Esophagus squamous epithelium (tissue), 5 donors: ENCODE measurements around the gene PTPRD. TPM values are rescaled to one million over a fixed set of nuclear protein-coding genes. Genes with fewer than 3 reads are reported as not detected.

Source experiments
- DNase-seq: peaks from one replicate; lab custom pipeline; 2025; lab: John Stamatoyannopoulos, UW
- H3K27ac ChIP-seq, 4 donors: fragments of 200-600 bp; sonication (generic); one replicate each; pipeline ENCODE4 v1.5.1; 2016 to 2019; ENCODE audit warnings: mild to moderate bottlenecking in 1 of 4
- H3K27me3 ChIP-seq, 4 donors: fragments of 200-600 bp; sonication (generic); 1 replicate in 3 of 4; 2 replicates in 1 of 4; pipeline versions ENCODE4 v1.5.1 to v1.6.0; 2017 to 2021; ENCODE audit warnings: antibody characterized with exemption in 1 of 4
- H3K36me3 ChIP-seq, 3 donors: fragments of 200-600 bp; sonication (generic); one replicate each; pipeline ENCODE4 v1.5.1; 2016 to 2019
- H3K4me1 ChIP-seq, 3 donors: fragments of 200-600 bp; sonication (generic); one replicate each; pipeline ENCODE4 v1.5.1; 2017 to 2019
- H3K4me3 ChIP-seq, 4 donors: fragments of 200-600 bp; sonication (generic); 1 replicate in 3 of 4; 2 replicates in 1 of 4; pipeline ENCODE4 v1.5.1; 2016 to 2019; ENCODE audit warnings: mild to moderate bottlenecking in 2 of 4, moderate library complexity in 1 of 4
- H3K9me3 ChIP-seq, 3 donors: fragments of 200-600 bp; sonication (generic); one replicate each; pipeline ENCODE4 v1.5.1; 2016 to 2019
- POLR2A ChIP-seq, 4 donors: fragments of 450-650 bp; IDR thresholded peaks; one replicate each; pipeline ENCODE4 v1.6.1; 2017; ENCODE audit warnings: antibody characterized with exemption in 4 of 4, mild to moderate bottlenecking in 4 of 4, moderate library complexity in 3 of 4
- WGBS, 2 donors: methylation state at CpG; one replicate each; pipeline ENCODE4 v1.1.5; 2018; 5-methylcytosine and 5-hydroxymethylcytosine counted together
- intact Hi-C: fragments of 100-400 bp; cut with DNase I; formaldehyde crosslinking; loops from one replicate; pipeline ENCODE4 v1.15.0; 2022
- total RNA-seq, 4 donors: library from RNA; depleted of rRNA; stranded (reverse); fragments of >200 nt; gene quantifications; one replicate each; pipeline ENCODE4 v1.1.0, GENCODE V29; 2016
- TF ChIP-seq, protein P1 (sequence below), 6 experiments: fragments of 450-650 bp in 4 of 6; fragments of 200-600 bp in 2 of 6; sonication (generic) in 2 of 6; IDR thresholded peaks; one replicate each; pipeline ENCODE4 v1.5.1; 2016 to 2019; ENCODE audit warnings: antibody characterized with exemption in 6 of 6, mild to moderate bottlenecking in 4 of 6, moderate library complexity in 4 of 6
- donor health status: DM: yes; HTN: yes; CAD: no.

The PTPRD gene
- total RNA-seq, 4 donors from 2014 or later, result 0.23 to 16.3 (median 6.6) TPM

DNA sequence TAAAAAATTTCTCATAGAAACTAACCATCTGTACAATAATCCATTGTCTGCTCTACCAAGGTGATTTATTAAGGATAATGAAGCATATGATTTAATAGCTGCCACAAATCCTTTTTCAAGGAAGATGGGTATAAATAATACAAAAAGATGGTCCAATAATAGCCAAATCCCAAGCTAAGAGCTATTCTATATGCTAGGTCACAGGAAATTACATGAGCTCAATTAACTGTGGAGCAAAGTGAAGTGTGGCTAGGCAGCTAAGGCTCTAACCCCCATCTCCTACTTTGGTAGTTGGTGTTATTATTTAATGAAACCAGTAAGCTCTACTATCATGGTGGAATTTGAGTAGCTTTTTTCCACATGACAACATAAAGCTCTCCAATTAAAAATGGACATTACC is 1768.3 kb downstream of the PTPRD start:
- no peaks in the 10 kb centered on the region for H3K36me3 ChIP-seq
- intact Hi-C loops, result no loop called here
- no peaks in the 10 kb centered on the region for H3K9me3 ChIP-seq
- no peak overlapping the region for H3K27ac ChIP-seq
- H3K4me3 ChIP-seq, result no peak overlapping the region
- no peaks in the 10 kb centered on the region for H3K4me1 ChIP-seq
- no peak for DNase-seq
- TF ChIP-seq, protein P1, sequence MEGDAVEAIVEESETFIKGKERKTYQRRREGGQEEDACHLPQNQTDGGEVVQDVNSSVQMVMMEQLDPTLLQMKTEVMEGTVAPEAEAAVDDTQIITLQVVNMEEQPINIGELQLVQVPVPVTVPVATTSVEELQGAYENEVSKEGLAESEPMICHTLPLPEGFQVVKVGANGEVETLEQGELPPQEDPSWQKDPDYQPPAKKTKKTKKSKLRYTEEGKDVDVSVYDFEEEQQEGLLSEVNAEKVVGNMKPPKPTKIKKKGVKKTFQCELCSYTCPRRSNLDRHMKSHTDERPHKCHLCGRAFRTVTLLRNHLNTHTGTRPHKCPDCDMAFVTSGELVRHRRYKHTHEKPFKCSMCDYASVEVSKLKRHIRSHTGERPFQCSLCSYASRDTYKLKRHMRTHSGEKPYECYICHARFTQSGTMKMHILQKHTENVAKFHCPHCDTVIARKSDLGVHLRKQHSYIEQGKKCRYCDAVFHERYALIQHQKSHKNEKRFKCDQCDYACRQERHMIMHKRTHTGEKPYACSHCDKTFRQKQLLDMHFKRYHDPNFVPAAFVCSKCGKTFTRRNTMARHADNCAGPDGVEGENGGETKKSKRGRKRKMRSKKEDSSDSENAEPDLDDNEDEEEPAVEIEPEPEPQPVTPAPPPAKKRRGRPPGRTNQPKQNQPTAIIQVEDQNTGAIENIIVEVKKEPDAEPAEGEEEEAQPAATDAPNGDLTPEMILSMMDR (IDR thresholded peaks at IDR 0.05), result no peak
- no peak for TF ChIP-seq POLR2A (IDR thresholded peaks at IDR 0.05)
- no peaks in the 10 kb centered on the region for H3K27me3 ChIP-seq

DNA sequence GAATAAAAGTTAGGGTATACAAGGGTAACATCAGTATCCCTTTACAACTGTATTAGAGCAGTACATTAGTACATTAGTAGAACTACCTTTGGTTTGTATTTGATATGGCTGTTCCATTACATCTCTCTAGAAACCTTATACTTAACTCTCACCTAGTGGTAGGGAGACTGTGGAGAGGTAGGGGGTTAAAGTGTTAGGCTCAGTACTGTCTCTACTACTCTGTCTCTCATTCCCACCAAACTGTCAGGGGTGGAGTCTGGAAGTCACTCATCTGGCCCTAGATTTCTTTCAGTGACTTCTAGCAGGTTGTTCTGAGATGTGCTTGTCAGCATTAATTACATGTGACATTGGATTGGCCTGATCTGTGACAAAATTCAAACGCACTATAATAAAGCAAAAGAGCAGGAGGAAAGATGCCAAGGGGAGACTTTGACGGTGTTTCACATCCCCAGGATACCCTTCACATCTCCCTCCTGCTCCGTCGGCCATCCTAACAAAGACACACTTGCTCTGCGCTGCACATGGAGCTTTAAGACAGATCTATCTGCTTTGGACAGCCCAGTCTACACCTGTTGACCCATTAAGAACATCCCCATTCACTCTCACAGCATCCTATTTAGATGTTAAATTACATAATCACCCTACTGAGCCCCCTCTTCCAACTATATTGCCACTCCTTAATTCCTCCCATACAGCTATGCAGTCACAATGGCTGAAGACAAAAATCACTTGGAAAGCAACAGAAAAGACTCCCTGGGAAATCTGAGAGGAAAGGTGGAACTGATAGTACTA is 1770.2 kb downstream of the PTPRD start:
- WGBS, 2 donors, result 89 to 93% methylated on average over 5 of the region's 5 CpGs
- TF ChIP-seq POLR2A (IDR thresholded peaks at IDR 0.05), result no peak
- TF ChIP-seq, protein P1 (IDR thresholded peaks at IDR 0.05), result no peak
- no peak for DNase-seq
- Histone ChIP-seq H3K27ac (no peak overlapping the region), H3K4me1 (no peaks in the 10 kb centered on the region), H3K36me3 (no peaks in the 10 kb centered on the region), H3K4me3 (no peak overlapping the region), H3K27me3 (no peaks in the 10 kb centered on the region), H3K9me3 (no peaks in the 10 kb centered on the region)
- intact Hi-C loops, result no loop called here

DNA sequence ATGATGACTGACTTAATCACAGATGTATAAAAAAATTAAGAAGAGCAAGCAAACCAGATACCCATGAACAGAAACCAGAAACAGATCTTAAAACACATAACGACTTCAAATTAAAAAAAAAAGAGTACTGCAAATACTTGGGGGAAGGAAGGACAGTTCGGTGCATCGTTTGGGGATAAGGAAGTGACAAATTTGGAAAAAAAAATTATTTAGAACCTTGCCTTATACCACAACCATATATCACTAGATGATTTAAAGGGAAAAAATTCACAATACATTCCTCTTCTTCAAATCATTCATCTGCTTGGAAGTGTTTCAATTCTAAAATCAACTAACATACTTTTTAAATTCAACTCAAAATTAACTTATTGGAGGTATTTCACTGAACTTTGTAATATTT is 1774.7 kb downstream of the PTPRD start:
- TF ChIP-seq, protein P1 (IDR thresholded peaks at IDR 0.05), result no peak
- TF ChIP-seq POLR2A (IDR thresholded peaks at IDR 0.05), result no peak

DNA sequence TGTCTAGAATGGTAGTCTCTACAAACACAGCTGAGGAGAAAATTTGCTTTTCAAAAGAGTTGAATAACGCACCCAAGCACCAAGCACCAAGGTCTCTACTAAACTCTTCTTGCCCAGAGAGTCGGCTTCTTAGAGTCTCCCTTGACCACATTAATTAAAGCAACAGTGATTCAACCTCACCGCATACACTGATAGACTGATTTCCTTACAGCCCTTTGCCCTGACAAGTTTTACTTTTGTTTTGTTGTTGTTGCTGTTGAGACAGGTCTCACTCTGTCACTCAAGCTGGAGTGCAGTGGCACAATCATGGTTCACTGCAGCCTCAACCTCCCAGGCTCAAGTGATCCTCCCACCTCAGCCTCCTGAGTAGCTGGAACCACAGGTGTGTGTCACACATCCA is 1777.5 kb downstream of the PTPRD start:
- no peaks in the 10 kb centered on the region for H3K36me3 ChIP-seq
- no peak overlapping the region for H3K27ac ChIP-seq
- no peak overlapping the region for H3K4me3 ChIP-seq
- DNase-seq, result no peak
- H3K9me3 ChIP-seq, result no peaks in the 10 kb centered on the region
- 44 to 63% methylated on average over 3 of the region's 3 CpGs for WGBS, 2 donors
- no peaks in the 10 kb centered on the region for H3K4me1 ChIP-seq
- intact Hi-C loops, result no loop called here
- TF ChIP-seq POLR2A (IDR thresholded peaks at IDR 0.05), result no peak
- TF ChIP-seq, protein P1 (IDR thresholded peaks at IDR 0.05), result no peak
- H3K27me3 ChIP-seq, result no peaks in the 10 kb centered on the region

More for the DNA sequence above, 1774.7 kb downstream of the PTPRD start:
- H3K27ac ChIP-seq, result no peak overlapping the region
- H3K4me3 ChIP-seq, result no peak overlapping the region
- intact Hi-C loops, result no loop called here
- no peak for DNase-seq
- no peaks in the 10 kb centered on the region for H3K4me1 ChIP-seq
- H3K27me3 ChIP-seq, result no peaks in the 10 kb centered on the region
- no peaks in the 10 kb centered on the region for H3K36me3 ChIP-seq
- no peaks in the 10 kb centered on the region for H3K9me3 ChIP-seq
- 83 to 85% methylated on average over 3 of the region's 3 CpGs for WGBS, 2 donors

DNA sequence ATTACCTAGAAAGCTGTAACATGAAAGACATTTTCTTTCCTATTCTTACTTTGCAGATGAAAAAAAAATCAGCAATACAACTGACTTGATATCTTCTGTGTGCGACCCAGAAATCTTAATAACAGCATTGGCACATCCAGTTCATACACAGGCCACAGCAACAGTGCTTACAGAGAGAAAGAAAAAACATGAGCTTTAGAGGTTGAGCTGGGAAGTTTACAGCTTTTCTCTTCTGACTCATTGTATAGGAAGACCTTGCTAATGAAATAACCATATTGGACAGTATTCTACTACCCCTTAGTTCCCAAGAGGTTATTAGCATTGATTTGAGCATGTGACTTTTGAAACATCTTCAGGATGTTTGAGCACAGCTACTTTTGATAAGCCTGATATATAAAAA is 1779.8 kb downstream of the PTPRD start:
- TF ChIP-seq, protein P1 (IDR thresholded peaks at IDR 0.05), result no peak
- TF ChIP-seq POLR2A (IDR thresholded peaks at IDR 0.05), result no peak
- no peak for DNase-seq
- Histone ChIP-seq H3K4me1 (no peaks in the 10 kb centered on the region), H3K36me3 (no peaks in the 10 kb centered on the region), H3K27me3 (no peaks in the 10 kb centered on the region), H3K4me3 (no peak overlapping the region), H3K27ac (no peak overlapping the region), H3K9me3 (no peaks in the 10 kb centered on the region)
- intact Hi-C loops, result no loop called here
- 78 to 81% methylated on average over 1 of the region's 1 CpG for WGBS, 2 donors
